ENCODE results near the gene SORCS2.

The SORCS2 gene

DNA sequence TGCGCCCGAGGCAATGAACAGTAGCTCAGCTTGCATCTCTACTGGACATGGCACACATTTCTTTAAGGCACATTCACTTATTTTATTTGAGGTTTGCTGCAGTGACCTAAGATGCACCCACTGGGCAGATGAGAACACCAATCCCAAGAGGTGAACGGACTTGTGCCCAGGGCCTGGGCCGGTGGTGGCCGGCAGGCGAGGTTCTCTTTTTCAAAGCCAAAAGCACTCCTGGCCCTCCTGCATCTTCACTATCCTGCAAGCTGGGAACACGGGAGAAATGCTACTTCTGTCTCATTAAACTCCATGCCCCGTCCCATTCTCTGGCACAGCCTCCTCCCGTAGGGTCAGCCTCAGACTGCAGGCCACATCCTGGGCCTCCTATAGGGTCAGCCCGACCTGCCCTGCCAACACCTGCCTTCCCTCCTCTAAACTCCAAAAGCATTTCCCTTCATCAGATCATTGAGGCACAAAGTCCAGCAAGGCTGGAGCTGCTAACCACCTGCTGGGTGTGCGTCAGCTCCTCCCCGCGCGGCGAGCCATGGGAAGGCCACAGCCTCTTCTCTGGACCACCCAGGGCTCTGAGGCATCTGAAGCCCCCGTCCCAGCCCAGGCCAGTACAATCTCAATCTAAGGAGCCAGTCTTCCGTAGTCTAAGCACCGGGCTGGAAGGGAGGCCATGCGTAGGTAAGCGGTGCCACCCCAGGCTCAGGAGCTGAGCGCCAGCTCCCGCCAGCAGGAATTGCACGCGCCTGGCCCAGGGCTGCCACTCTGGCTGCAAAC lies 581.3 kb downstream of the SORCS2 start:
- Histone ChIP-seq H3K4me1 (ENCODE audit: insufficient read depth, low read length) (peaks cover 5% of the 10 kb centered on the region; the same call in 1 of the 2 replicates), H3K9ac (ENCODE audit: low read depth, low read length) (no peak overlapping the region), H3K9me3 (ENCODE audit: insufficient read depth, low read depth, low read length) (no peaks in the 10 kb centered on the region), H3K36me3 (ENCODE audit: insufficient read depth, low read length) (peaks cover 48% of the 10 kb centered on the region), H3K4me3 (ENCODE audit: low read length) (no peak overlapping the region), H3K27ac (ENCODE audit: low read depth, low read length) (no peak overlapping the region), H3K27me3 (ENCODE audit: insufficient read depth, low read length) (no peaks in the 10 kb centered on the region)
- 91% methylated on average over 24 of the region's 24 CpGs for WGBS

DNA sequence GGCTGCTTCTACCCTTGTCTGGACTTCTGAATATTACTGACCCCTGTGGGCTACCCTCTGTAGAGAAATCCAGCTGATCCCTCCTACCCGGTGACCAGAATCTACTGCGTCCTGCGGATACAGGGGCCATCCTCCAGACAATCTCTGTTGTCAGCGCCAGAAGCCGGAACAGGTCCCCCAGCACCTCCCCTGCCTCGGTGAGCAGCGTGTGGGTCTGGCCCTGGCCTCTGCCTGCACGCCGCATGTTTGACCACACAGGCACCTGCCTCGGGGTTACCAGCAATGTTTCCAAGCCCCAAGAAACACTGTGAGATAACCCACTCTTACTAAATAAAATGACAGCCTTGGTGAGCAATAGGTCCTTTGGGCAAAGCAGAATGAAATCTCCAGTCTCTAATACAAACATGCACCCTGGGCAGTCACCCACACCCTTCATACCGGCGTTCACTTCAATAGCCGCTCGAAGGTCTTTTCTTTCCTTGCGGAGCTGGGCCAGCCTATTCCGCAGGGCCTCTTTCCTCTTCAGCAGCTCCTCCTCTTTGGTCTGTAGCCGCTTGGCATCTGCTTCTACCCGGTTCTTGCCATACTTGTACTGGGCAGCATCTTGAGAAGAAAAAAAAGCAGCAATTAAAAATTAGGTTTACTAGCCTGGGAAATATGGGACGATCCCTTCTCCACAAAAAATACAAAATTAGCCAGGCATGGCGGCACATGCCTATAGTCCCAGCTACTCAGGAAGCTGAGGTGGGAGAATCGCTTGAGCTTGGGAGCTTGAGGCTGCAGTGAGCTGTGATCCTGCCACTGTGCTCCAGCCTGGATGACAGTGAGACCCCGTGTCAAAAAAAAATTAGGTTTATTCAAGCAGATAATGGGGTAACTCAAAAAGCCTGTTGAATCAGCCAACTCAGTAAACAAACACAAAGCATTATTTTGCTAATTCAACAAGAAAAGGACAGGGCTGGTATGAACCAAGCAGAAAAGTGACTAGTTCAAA lies 582.3 kb downstream of the SORCS2 start:
- peaks cover 47% of the 10 kb centered on the region for H3K36me3 ChIP-seq (ENCODE audit: insufficient read depth, low read length)

DNA sequence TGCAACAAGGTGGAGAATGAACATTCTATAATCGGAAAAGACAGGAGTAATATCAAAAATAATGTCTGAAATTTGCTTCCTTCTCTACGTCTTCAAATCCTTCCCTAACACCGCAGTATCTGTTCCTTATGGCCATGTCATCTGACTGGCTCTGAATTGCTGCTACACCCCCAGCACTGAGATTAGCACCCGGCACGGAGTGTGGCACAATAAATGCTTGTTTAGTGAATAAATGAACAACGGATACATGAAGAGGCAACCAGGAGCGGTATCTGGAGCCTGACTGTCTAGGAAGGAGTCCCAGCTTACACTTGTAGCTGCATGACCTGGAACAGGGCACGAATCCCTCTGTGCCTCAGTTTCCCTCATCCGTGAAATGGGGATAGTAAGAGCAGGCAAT lies 583.1 kb downstream of the SORCS2 start:
- H3K27ac ChIP-seq (ENCODE audit: low read depth, low read length): no peak overlapping the region
- H3K9ac ChIP-seq (ENCODE audit: low read depth, low read length): no peak overlapping the region
- H3K4me3 ChIP-seq (ENCODE audit: low read length): no peak overlapping the region
- peaks cover 47% of the 10 kb centered on the region for H3K36me3 ChIP-seq (ENCODE audit: insufficient read depth, low read length)
- WGBS: 95% methylated on average over 9 of the region's 9 CpGs
- H3K4me1 ChIP-seq (ENCODE audit: insufficient read depth, low read length): peaks cover 5% of the 10 kb centered on the region; the same call in 1 of the 2 replicates
- no peaks in the 10 kb centered on the region for H3K27me3 ChIP-seq (ENCODE audit: insufficient read depth, low read length)
- H3K9me3 ChIP-seq (ENCODE audit: insufficient read depth, low read depth, low read length): no peaks in the 10 kb centered on the region

More for the DNA sequence above, 582.3 kb downstream of the SORCS2 start:
- WGBS: 93% methylated on average over 21 of the region's 22 CpGs
- Histone ChIP-seq H3K27me3 (ENCODE audit: insufficient read depth, low read length) (no peaks in the 10 kb centered on the region), H3K4me1 (ENCODE audit: insufficient read depth, low read length) (peaks cover 5% of the 10 kb centered on the region; the same call in 1 of the 2 replicates), H3K4me3 (ENCODE audit: low read length) (no peak overlapping the region), H3K27ac (ENCODE audit: low read depth, low read length) (no peak overlapping the region), H3K9ac (ENCODE audit: low read depth, low read length) (no peak overlapping the region), H3K9me3 (ENCODE audit: insufficient read depth, low read depth, low read length) (no peaks in the 10 kb centered on the region)

DNA sequence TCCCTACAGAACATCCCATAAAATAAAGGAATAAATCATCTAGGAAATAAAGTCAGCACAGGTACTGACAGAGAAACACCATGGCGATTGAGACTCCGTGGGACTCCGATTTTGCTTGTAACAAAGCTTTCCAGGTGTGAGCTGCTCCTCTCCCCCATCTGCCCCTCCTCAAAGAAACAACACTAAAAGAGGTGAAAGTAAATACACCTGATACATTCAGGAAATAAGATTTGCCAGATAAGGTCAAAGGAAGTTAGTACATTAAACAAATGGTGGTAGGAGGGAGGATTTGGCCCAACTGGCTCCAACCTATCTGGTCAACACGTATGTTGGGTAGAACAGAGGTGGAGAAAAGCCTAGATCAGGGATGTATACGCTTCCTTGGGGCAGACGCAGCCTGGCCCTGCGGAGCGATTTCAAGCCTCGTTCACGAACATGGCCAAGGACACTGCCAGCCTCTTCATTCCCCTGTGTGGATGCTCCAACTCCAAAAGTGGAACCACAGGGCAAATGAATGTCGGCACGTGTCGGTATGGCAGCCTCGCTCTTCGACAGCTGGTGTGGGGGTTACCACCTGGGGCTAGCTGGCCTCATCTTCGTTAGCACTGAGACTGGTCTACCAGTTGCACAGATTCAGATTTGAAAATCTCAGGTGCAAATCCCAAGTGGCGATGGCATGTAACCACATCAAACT lies 584.8 kb downstream of the SORCS2 start:
- no peaks in the 10 kb centered on the region for H3K9me3 ChIP-seq (ENCODE audit: insufficient read depth, low read depth, low read length)
- no peak overlapping the region for H3K4me3 ChIP-seq (ENCODE audit: low read length)
- peaks cover 5% of the 10 kb centered on the region; the same call in 1 of the 2 replicates for H3K4me1 ChIP-seq (ENCODE audit: insufficient read depth, low read length)
- H3K9ac ChIP-seq (ENCODE audit: low read depth, low read length): no peak overlapping the region
- peaks cover 50% of the 10 kb centered on the region for H3K36me3 ChIP-seq (ENCODE audit: insufficient read depth, low read length)
- no peaks in the 10 kb centered on the region for H3K27me3 ChIP-seq (ENCODE audit: insufficient read depth, low read length)
- 94% methylated on average over 17 of the region's 17 CpGs for WGBS
- no peak overlapping the region for H3K27ac ChIP-seq (ENCODE audit: low read depth, low read length)

DNA sequence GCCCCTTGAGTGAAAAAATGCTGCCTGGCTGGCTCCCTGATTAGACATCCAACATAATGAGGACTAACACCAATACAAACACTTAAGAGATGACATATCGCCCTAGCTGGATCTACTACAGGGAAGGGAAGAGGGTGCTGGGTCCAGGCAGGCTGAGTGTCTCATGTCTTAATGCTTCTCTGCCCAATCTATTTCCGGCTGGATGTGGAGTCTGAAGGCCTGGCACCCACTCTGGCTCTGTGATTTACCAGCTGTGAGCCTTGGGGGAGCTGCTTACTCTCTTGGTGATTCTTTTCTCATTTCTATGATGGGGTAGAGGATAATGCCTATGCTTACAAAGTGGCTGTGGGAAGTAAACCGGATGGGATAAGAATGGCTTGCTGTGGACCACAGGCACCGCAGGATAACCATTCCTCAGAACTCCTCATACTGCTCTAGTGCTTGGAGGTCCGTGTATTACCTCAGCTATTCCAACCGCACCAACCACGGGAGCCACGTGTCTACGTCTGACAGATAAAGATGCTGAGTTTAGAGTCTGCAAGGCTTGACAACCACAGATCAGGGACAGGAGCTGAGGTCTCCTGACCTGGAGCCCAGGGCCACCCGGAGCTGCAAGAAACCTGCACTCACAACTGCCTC lies 585.7 kb downstream of the SORCS2 start:
- Histone ChIP-seq H3K4me1 (ENCODE audit: insufficient read depth, low read length) (peaks cover 5% of the 10 kb centered on the region; the same call in 1 of the 2 replicates), H3K9me3 (ENCODE audit: insufficient read depth, low read depth, low read length) (no peaks in the 10 kb centered on the region), H3K27me3 (ENCODE audit: insufficient read depth, low read length) (no peaks in the 10 kb centered on the region), H3K36me3 (ENCODE audit: insufficient read depth, low read length) (peaks cover 45% of the 10 kb centered on the region), H3K27ac (ENCODE audit: low read depth, low read length) (no peak overlapping the region), H3K4me3 (ENCODE audit: low read length) (no peak overlapping the region), H3K9ac (ENCODE audit: low read depth, low read length) (no peak overlapping the region)
- WGBS: 93% methylated on average over 10 of the region's 10 CpGs

DNA sequence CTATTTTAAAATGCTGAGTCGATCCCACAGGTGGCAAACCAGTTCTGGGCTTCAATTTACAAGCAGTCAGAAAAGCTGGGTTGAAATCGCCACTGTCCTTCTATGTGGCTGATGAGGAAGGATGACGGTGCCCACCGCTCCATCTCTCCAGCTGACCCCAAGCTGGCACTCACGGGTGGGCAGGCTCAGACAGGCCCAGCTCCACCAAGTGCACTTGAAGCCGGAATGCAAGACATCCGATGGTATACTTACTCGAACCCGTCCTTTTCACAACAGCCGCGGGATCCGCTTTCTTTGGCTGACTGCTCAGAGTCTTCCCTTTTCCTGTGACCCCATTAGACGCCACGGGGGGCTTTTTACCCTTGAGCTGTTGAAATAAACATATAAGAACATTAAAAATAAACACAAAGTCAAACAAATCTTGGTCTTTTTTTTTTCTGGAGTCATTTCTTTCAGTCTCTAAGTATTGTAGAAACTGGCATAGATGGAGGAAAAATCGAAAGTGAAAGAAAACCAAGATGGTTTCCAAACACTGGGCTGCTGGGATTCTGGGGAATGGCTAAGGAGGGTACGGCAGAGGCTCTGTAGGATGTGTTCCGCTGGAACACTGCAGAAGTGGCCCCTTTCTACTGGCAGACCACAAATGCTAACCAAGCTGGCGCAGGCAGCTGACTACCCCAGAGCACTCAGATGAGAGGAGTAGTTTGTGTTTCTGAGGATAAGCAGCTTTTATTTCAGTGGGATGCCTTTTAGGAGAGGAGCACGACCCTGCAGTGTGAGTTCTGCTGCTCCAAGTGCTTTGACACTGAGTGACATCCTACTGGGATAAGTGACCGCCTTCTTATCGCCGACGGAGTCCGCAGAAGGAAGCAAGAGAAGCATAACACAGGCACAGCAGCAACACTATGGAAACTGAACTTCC lies 586.4 kb downstream of the SORCS2 start:
- no peaks in the 10 kb centered on the region for H3K27me3 ChIP-seq (ENCODE audit: insufficient read depth, low read length)
- WGBS: 94% methylated on average over 24 of the region's 24 CpGs
- H3K4me3 ChIP-seq (ENCODE audit: low read length): no peak overlapping the region
- H3K9me3 ChIP-seq (ENCODE audit: insufficient read depth, low read depth, low read length): no peaks in the 10 kb centered on the region
- H3K36me3 ChIP-seq (ENCODE audit: insufficient read depth, low read length): peaks cover 37% of the 10 kb centered on the region
- H3K9ac ChIP-seq (ENCODE audit: low read depth, low read length): no peak overlapping the region
- peaks cover 5% of the 10 kb centered on the region; the same call in 1 of the 2 replicates for H3K4me1 ChIP-seq (ENCODE audit: insufficient read depth, low read length)
- no peak overlapping the region for H3K27ac ChIP-seq (ENCODE audit: low read depth, low read length)

DNA sequence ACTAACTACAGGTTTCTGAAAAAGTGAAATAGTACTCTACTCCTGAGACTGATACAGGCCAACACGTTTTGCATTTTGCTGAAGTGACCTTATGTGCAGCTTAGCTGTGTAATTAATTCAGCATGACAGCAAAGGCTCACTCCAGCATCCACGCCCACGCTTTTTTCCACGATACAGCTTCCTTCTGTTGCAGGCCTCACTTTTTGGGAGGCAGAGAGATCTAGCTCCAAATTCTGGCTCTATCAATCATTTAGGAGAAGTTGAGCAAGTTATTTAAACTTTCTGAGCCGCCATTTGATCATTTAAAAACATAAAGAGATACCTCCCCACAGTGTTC lies 587.1 kb downstream of the SORCS2 start:
- H3K9me3 ChIP-seq (ENCODE audit: insufficient read depth, low read depth, low read length): no peaks in the 10 kb centered on the region
- H3K27me3 ChIP-seq (ENCODE audit: insufficient read depth, low read length): no peaks in the 10 kb centered on the region
- peaks cover 37% of the 10 kb centered on the region for H3K36me3 ChIP-seq (ENCODE audit: insufficient read depth, low read length)
- WGBS: 95% methylated on average over 5 of the region's 5 CpGs
- no peak overlapping the region for H3K9ac ChIP-seq (ENCODE audit: low read depth, low read length)
- no peak overlapping the region for H3K4me3 ChIP-seq (ENCODE audit: low read length)
- H3K4me1 ChIP-seq (ENCODE audit: insufficient read depth, low read length): peaks cover 5% of the 10 kb centered on the region; the same call in 1 of the 2 replicates
- no peak overlapping the region for H3K27ac ChIP-seq (ENCODE audit: low read depth, low read length)

DNA sequence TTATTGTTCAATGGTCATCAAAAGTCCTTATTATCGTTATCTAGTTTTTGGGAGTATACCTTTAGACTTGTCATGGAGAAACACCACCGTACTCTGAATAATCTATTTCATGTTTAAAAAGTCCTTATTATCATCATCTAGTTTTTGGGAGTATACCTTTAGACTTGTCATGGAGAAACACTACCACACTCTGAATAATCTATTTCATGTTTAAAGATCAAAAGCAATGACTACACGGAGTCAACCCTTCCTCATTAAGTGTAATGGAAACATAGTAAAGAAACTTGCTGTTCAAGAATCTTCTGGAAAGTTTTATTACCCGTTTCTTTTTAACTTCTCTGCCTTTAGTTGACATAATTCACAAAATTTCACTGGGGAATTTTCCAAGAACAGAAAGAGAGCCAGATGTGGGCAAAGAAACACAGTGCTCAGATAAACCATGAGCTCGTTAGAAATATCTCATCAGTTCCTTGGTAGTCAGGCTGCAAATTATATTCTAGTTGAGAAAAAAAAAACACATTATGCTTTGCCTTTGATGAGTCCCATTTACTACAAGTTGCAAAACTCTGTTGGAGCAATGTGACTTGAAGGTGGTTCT lies 588.5 kb downstream of the SORCS2 start:
- peaks cover 37% of the 10 kb centered on the region for H3K36me3 ChIP-seq (ENCODE audit: insufficient read depth, low read length)

DNA sequence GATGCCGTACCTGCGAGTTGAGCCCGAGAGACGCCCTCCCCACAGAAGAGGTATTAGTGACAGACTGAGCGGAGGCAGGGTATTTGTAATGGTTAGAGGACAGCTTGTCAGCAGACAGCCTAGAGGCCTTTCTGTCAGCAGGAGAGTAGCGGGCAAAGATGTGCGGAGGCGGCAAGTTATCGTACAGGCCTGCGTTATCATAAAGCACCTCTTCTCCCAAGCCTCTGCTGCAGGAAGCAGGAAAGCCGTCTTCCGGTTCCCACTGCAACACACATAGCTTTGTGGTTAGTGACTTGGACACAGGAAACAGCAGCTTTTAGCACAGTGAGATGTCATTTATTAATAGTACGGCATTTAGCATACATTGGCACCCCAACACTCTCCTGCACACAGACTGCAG lies 589.0 kb downstream of the SORCS2 start:
- Histone ChIP-seq H3K4me1 (ENCODE audit: insufficient read depth, low read length) (no peaks in the 10 kb centered on the region), H3K9me3 (ENCODE audit: insufficient read depth, low read depth, low read length) (no peaks in the 10 kb centered on the region), H3K27ac (ENCODE audit: low read depth, low read length) (no peak overlapping the region), H3K27me3 (ENCODE audit: insufficient read depth, low read length) (no peaks in the 10 kb centered on the region), H3K36me3 (ENCODE audit: insufficient read depth, low read length) (peaks cover 38% of the 10 kb centered on the region), H3K9ac (ENCODE audit: low read depth, low read length) (no peak overlapping the region), H3K4me3 (ENCODE audit: low read length) (no peak overlapping the region)
- whole genome bisulfite sequencing: 82% methylated on average over 13 of the region's 13 CpGs

More for the DNA sequence above, 588.5 kb downstream of the SORCS2 start:
- WGBS: 93% methylated on average over 4 of the region's 5 CpGs
- no peak overlapping the region for H3K4me3 ChIP-seq (ENCODE audit: low read length)
- H3K9me3 ChIP-seq (ENCODE audit: insufficient read depth, low read depth, low read length): no peaks in the 10 kb centered on the region
- no peak overlapping the region for H3K27ac ChIP-seq (ENCODE audit: low read depth, low read length)
- H3K9ac ChIP-seq (ENCODE audit: low read depth, low read length): no peak overlapping the region
- no peaks in the 10 kb centered on the region for H3K4me1 ChIP-seq (ENCODE audit: insufficient read depth, low read length)
- H3K27me3 ChIP-seq (ENCODE audit: insufficient read depth, low read length): no peaks in the 10 kb centered on the region

Measured in HUES64 (cell line).